Central memory CD8-positive, alpha-beta T cell (primary cell): Measurements from ENCODE around the gene GOLGA6L6.
"Not testable (repeated sequence)": the region's sequence is repeated elsewhere in the genome, so short reads cannot be mapped to it uniquely, and the experiment has no call there.

Experiments
- ATAC-seq: fragments of 150-1000 bp; cut with Tn5 transposase; replicated peaks from 2 replicates; pipeline ENCODE4 v1.10.0; 2022; ENCODE audit warnings: mild to moderate bottlenecking, moderate FRiP score, moderate number of reproducible peaks; ENCODE audit not compliant: poor library complexity, severe bottlenecking; ENCODE audit errors: extremely low read depth
- DNase-seq, 2 donors: peaks; one replicate each; pipeline ENCODE4 v3.0.0; 2021; ENCODE audit warnings: low spot score in 2 of 2
- H3K27ac Mint-ChIP-seq: one replicate; pipeline ENCODE4 v1.8.0; 2022; ENCODE audit warnings: low read depth, mild to moderate bottlenecking, moderate library complexity, mixed read lengths
- H3K27me3 Mint-ChIP-seq: one replicate; pipeline ENCODE4 v1.8.0; 2022; ENCODE audit warnings: mixed read lengths
- H3K36me3 Mint-ChIP-seq: one replicate; pipeline ENCODE4 v1.8.0; 2022; ENCODE audit warnings: mild to moderate bottlenecking, moderate library complexity, mixed read lengths; ENCODE audit not compliant: insufficient read depth
- H3K4me1 Mint-ChIP-seq: one replicate; pipeline ENCODE4 v1.8.0; 2022; ENCODE audit warnings: mixed read lengths
- H3K4me3 Mint-ChIP-seq: one replicate; pipeline ENCODE4 v1.8.0; 2022; ENCODE audit warnings: mild to moderate bottlenecking, moderate library complexity, mixed read lengths
- H3K9me3 Mint-ChIP-seq: one replicate; pipeline ENCODE4 v1.8.0; 2022; ENCODE audit warnings: mixed read lengths

The GOLGA6L6 gene

GRCh38 chr15:20497781-20498180 lies 43.8 kb downstream of the GOLGA6L6 start:
- not testable (repeated sequence) for ATAC-seq, DNase-seq, H3K27me3 Mint-ChIP-seq, H3K4me3 Mint-ChIP-seq, H3K36me3 Mint-ChIP-seq, H3K9me3 Mint-ChIP-seq, H3K27ac Mint-ChIP-seq, H3K4me1 Mint-ChIP-seq

DNA sequence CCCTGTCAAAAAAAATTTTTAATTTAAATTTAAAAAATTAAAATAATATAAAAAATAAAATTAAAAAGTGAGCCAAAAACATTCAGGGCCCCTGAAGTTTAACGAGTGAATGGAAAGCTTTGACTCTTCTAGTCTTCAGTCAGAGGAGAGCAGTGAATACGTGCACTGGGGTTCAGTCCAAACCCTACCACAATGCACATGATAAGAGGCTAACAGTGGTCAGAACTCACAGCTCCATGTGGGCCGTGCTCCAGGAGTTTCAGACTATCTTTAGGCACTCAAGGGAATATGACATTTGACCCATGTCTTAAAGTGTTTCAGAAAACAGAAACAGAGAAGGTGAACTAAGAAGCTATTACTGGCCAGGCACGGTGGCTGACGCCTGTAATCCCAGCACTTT lies 48.6 kb downstream of the GOLGA6L6 start:
- not testable (repeated sequence) for H3K4me1 Mint-ChIP-seq, H3K27me3 Mint-ChIP-seq, H3K27ac Mint-ChIP-seq, DNase-seq, H3K36me3 Mint-ChIP-seq, ATAC-seq, H3K4me3 Mint-ChIP-seq, H3K9me3 Mint-ChIP-seq

- H3K27me3 Mint-ChIP-seq, H3K4me1 Mint-ChIP-seq, H3K9me3 Mint-ChIP-seq, H3K27ac Mint-ChIP-seq, H3K4me3 Mint-ChIP-seq, ATAC-seq, DNase-seq, H3K36me3 Mint-ChIP-seq: not testable (repeated sequence)
Measured at GRCh38 chr15:20492598-20492997, 49.0 kb downstream of the GOLGA6L6 start.

DNA sequence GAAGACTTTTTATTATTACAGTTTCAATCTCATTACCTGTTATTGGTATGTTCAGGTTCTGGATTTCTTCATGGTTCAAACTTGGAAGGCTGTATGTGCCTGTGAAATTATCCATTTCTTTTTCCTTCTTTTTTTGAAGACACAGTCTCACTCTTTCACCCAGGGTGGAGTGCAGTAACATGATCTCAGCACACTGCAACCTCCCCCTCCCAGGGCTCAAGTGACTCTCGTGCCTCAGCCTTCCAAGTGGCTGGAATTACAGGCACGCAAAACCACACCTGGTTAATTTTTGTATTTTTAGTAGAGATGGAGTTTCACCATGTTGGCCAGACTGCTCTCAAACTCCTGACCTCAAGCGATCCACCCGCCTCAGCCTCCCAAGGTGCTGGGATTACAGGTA lies 52.3 kb downstream of the GOLGA6L6 start:
- not testable (repeated sequence) for H3K36me3 Mint-ChIP-seq, H3K9me3 Mint-ChIP-seq, H3K4me3 Mint-ChIP-seq, ATAC-seq, H3K27ac Mint-ChIP-seq, H3K27me3 Mint-ChIP-seq, DNase-seq, H3K4me1 Mint-ChIP-seq
